Gastroesophageal sphincter (tissue), 4 donors: ENCODE data around the gene GSTA3. TPM values are rescaled to one million over a fixed set of nuclear protein-coding genes. Genes with fewer than 3 reads are reported as not detected.
"Not testable (repeated sequence)": the region's sequence is repeated elsewhere in the genome, so short reads cannot be mapped to it uniquely, and the experiment has no call there.

Experiments used
- ATAC-seq: fragments of 150-250 bp; one replicate; pipeline ENCODE4 v1.9.1; 2016; ENCODE audit warnings: mild to moderate bottlenecking, moderate library complexity
- H3K27ac ChIP-seq, 4 donors: fragments of 200-600 bp; sonication (generic) in 3 of 4; 1 replicate in 3 of 4; 2 replicates in 1 of 4; pipeline ENCODE4 v1.5.1; 2016 to 2019
- H3K27me3 ChIP-seq: fragments of 200-600 bp; sonication (generic); one replicate; pipeline ENCODE4 v1.5.1; 2019
- H3K36me3 ChIP-seq, 2 donors: fragments of 200-600 bp; sonication (generic); one replicate each; pipeline ENCODE4 v1.5.1; 2019; ENCODE audit warnings: control low read depth in 1 of 2
- H3K4me1 ChIP-seq, 3 donors: fragments of 200-600 bp; sonication (generic); 1 replicate in 2 of 3; 2 replicates in 1 of 3; pipeline ENCODE4 v1.5.1; 2016 to 2019; ENCODE audit warnings: control low read depth in 2 of 3
- H3K4me3 ChIP-seq, 2 donors: fragments of 200-600 bp; sonication (generic); one replicate each; pipeline ENCODE4 v1.5.1; 2019; ENCODE audit warnings: mild to moderate bottlenecking in 1 of 2, moderate library complexity in 1 of 2
- H3K9me3 ChIP-seq, 3 donors: fragments of 200-600 bp; sonication (generic); one replicate each; pipeline ENCODE4 v1.5.1; 2017 to 2019; ENCODE audit warnings: control low read depth in 2 of 3
- EP300 ChIP-seq: sonication (generic); formaldehyde crosslinking; IDR thresholded peaks from one replicate; pipeline ENCODE4 v1.6.1; 2017; ENCODE audit warnings: antibody characterized with exemption, mild to moderate bottlenecking
- POLR2A ChIP-seq, 2 donors: fragments of 450-650 bp; IDR thresholded peaks; one replicate each; pipeline ENCODE4 v1.6.1; 2017; ENCODE audit warnings: antibody characterized with exemption in 2 of 2, mild to moderate bottlenecking in 2 of 2, moderate library complexity in 1 of 2
- POLR2AphosphoS5 ChIP-seq: sonication (generic); formaldehyde crosslinking; IDR thresholded peaks from one replicate; pipeline ENCODE4 v1.6.1; 2017; ENCODE audit warnings: antibody characterized with exemption
- whole genome bisulfite sequencing, 2 donors: methylation state at CpG; one replicate each; pipeline ENCODE4 v1.1.5; 2018; ENCODE audit warnings: low coverage in 1 of 2; 5-methylcytosine and 5-hydroxymethylcytosine counted together
- total RNA-seq, 4 donors: library from RNA; depleted of rRNA; stranded (reverse); fragments of >200 nt; gene quantifications; one replicate each; pipeline ENCODE4 v1.1.0, GENCODE V29; 2016
- TF ChIP-seq, protein P1 (sequence below), 4 experiments: fragments of 200-600 bp in 2 of 4; fragments of 450-650 bp in 2 of 4; sonication (generic) in 1 of 4; IDR thresholded peaks; one replicate each; pipeline ENCODE4 v1.5.1; 2017 to 2019; ENCODE audit warnings: antibody characterized with exemption in 4 of 4, mild to moderate bottlenecking in 2 of 4, moderate library complexity in 2 of 4

GSTA3 gene
- total RNA-seq, 4 donors from 2014 or later: not detected

GRCh38 chr6:52858416-52858815, 51.1 kb downstream of the GSTA3 start:
- H3K27ac ChIP-seq: no peak overlapping the region
- H3K9me3 ChIP-seq: no peaks in the 10 kb centered on the region
- WGBS, 2 donors: 85 to 92% methylated on average over 4 of the region's 4 CpGs

GRCh38 chr6:52856137-52856536, 53.4 kb downstream of the GSTA3 start:
- ATAC-seq, H3K36me3 ChIP-seq: not testable (repeated sequence)
- WGBS, 2 donors: 0% methylated on average over 1 of the region's 3 CpGs; no CpG with 5 or more reads in 1 of the 2 donors

More at GRCh38 chr6:52858416-52858815, 51.1 kb downstream of the GSTA3 start:
- TF ChIP-seq POLR2AphosphoS5 (no peak), EP300 (no peak), POLR2A (IDR thresholded peaks at IDR 0.05) (no peak)
- TF ChIP-seq, protein P1, sequence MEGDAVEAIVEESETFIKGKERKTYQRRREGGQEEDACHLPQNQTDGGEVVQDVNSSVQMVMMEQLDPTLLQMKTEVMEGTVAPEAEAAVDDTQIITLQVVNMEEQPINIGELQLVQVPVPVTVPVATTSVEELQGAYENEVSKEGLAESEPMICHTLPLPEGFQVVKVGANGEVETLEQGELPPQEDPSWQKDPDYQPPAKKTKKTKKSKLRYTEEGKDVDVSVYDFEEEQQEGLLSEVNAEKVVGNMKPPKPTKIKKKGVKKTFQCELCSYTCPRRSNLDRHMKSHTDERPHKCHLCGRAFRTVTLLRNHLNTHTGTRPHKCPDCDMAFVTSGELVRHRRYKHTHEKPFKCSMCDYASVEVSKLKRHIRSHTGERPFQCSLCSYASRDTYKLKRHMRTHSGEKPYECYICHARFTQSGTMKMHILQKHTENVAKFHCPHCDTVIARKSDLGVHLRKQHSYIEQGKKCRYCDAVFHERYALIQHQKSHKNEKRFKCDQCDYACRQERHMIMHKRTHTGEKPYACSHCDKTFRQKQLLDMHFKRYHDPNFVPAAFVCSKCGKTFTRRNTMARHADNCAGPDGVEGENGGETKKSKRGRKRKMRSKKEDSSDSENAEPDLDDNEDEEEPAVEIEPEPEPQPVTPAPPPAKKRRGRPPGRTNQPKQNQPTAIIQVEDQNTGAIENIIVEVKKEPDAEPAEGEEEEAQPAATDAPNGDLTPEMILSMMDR (IDR thresholded peaks at IDR 0.05): no peak
- no peak overlapping the region for H3K4me3 ChIP-seq
- no peaks in the 10 kb centered on the region for H3K36me3 ChIP-seq
- peaks cover 11% of the 10 kb centered on the region for H3K27me3 ChIP-seq
- ATAC-seq: no peak
- no peaks in the 10 kb centered on the region for H3K4me1 ChIP-seq

GRCh38 chr6:52849137-52849536, 60.4 kb downstream of the GSTA3 start:
- WGBS, 2 donors: 78% methylated on average over 1 to 4 of the region's 4 CpGs
- no peak for TF ChIP-seq EP300
- Histone ChIP-seq H3K27ac (no peak overlapping the region), H3K4me3 (no peak overlapping the region), H3K4me1 (no peaks in the 10 kb centered on the region), H3K9me3 (peaks cover 0 to 9% (median 0%) of the 10 kb centered on the region in 3 donors), H3K36me3 (no peaks in the 10 kb centered on the region), H3K27me3 (no peaks in the 10 kb centered on the region)
- ATAC-seq: no peak

More at GRCh38 chr6:52856137-52856536, 53.4 kb downstream of the GSTA3 start:
- not testable (repeated sequence) for H3K4me3 ChIP-seq, H3K4me1 ChIP-seq, H3K9me3 ChIP-seq, H3K27ac ChIP-seq
- peaks cover 11% of the 10 kb centered on the region for H3K27me3 ChIP-seq

Other genes starting within 250 kb of the GSTA3 start
- gene TMEM14A, start 238.6 kb downstream of the GSTA3 start, total RNA-seq: 10 to 100 TPM; 23.1 to 32.4 (median 26.9) TPM
- 1 to 10 TPM in 1 of 4 donors, not detected in 3; 1.4 TPM for gene GSTA2, start 146.2 kb downstream of the GSTA3 start, total RNA-seq
- gene GSTA1, start 105.9 kb downstream of the GSTA3 start, total RNA-seq: not detected
- not detected for gene GSTA5, start 68.9 kb downstream of the GSTA3 start, total RNA-seq
- gene GSTA4, start 85.6 kb upstream of the GSTA3 start, total RNA-seq: 10 to 100 TPM; 19.3 to 40.4 (median 26.9) TPM
- gene CILK1, start 152.1 kb upstream of the GSTA3 start, total RNA-seq: 10 to 100 TPM; 18.7 to 34.6 (median 31.5) TPM
- gene FBXO9, start 155.7 kb upstream of the GSTA3 start, total RNA-seq: 10 to 100 TPM; 65.0 to 95.9 (median 82.3) TPM
- not detected for gene GCM1, start 239.1 kb upstream of the GSTA3 start, total RNA-seq